NCI-H748 (cell line): ENCODE measurements around the gene SLCO3A1.

ENCODE experiments used
- DNase-seq: peaks from one replicate; lab custom pipeline; 2025; ENCODE audit not compliant: unreplicated experiment; lab: John Stamatoyannopoulos, UW

SLCO3A1 gene

GRCh38 chr15:92152983-92153382 lies 299.5 kb downstream of the SLCO3A1 start:
- no peak for DNase-seq

GRCh38 chr15:92153620-92154019 lies 300.1 kb downstream of the SLCO3A1 start:
- DNase-seq, result no peak

DNA sequence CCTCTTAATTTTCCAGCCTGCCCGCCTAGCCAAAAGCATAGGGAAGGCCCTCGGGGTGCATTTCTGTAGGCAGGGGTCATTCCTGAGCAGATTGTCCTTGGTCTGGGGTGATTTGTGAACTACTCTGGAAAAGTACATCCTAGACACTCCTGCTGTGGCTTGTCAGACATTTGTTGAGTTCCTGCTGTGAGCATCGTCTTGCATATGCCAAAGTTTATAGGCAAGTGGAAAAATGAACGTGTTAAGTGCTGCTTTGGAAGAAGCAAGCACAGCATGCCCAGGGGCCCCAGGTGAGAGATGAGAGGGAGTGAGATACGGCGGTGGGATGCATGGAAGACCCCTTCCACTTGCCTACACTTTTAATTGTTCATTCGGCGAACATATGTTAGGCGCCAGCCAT lies 302.4 kb downstream of the SLCO3A1 start:
- DNase-seq, result no peak

DNA sequence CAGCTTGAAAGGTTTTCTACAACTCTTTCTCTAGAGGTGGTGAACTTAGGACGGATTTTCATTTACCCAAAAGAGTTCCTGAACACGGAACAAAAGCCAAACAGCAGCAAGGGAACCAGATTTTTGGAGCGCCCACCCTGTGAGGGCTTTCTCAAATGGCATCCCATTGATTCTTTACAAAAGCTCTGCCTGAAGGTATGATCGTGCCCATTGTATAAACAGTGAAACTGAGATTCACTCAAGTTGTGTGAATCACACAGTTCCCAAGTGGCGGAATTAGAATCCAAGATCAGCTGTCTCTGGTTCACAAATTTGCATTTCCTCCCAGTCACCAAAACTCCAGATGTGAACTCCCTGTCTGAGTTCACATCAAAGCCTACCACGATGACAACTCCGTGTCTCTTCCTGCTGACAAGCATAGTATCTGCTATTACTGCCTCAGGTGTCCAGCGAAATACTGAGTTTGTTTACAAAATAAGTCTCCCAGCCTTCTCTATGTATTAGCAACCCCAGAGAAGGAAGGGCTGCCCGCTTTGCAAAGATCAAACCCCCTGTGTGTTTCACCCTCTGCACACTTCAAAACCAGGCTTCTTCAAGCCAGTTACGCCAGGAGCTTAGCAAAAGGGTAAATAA lies 304.3 kb downstream of the SLCO3A1 start:
- DNase-seq, result no peak

- no peak for DNase-seq
Measured at GRCh38 chr15:92158426-92158825, 304.9 kb downstream of the SLCO3A1 start.

DNA sequence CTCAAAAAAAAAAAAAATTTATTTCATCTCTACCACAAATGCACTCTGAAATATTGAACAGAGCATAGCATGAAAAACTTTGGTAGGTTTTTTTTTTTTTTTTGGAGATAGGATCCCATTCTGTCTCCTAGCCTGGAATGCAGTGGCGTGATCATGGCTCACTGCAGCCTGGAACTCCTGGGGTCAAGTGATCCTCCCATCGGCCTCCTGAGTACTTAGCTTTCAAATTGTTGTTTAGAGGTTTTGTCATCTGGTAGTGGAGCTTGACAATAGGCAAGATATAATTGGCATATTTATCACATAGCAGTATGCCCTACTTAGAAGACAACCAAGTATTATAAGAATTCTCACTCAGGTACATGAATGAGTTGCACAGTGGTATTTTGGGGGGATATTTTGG lies 306.0 kb downstream of the SLCO3A1 start:
- no peak for DNase-seq

- DNase-seq, result peak; percentile 1
Measured at GRCh38 chr15:92159906-92160841, 306.7 kb downstream of the SLCO3A1 start.

GRCh38 chr15:92161039-92161670 lies 307.6 kb downstream of the SLCO3A1 start:
- no peak for DNase-seq

DNA sequence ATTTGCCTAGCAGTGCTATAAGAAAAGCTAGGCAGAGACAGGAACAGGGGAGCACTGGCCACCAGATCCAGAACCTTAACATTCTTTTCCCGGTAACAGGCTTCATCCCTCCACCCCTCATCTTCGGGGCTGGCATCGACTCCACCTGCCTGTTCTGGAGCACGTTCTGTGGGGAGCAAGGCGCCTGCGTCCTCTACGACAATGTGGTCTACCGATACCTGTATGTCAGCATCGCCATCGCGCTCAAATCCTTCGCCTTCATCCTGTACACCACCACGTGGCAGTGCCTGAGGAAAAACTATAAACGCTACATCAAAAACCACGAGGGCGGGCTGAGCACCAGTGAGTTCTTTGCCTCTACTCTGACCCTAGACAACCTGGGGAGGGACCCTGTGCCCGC lies 309.1 kb downstream of the SLCO3A1 start:
- DNase-seq, result no peak

DNA sequence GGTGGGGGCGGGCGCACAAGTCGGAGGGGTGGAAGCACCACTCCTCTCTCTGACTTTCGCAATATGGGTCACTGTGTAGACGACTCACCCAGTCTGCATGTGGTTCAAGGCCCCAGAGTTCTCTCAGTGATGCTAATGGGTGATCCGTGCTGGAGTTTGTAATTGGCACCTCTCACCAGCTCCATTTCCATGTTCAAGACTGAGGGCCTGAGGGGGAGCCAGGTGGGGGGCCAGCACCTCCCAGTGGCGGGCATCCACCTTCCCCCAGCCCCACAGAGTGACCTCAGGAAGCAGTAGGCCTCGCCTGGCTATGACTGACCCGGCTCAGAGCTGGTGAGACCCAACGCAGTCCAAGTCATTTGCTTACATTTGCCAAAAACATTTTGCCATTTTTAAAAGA lies 310.1 kb downstream of the SLCO3A1 start:
- DNase-seq, result no peak

DNA sequence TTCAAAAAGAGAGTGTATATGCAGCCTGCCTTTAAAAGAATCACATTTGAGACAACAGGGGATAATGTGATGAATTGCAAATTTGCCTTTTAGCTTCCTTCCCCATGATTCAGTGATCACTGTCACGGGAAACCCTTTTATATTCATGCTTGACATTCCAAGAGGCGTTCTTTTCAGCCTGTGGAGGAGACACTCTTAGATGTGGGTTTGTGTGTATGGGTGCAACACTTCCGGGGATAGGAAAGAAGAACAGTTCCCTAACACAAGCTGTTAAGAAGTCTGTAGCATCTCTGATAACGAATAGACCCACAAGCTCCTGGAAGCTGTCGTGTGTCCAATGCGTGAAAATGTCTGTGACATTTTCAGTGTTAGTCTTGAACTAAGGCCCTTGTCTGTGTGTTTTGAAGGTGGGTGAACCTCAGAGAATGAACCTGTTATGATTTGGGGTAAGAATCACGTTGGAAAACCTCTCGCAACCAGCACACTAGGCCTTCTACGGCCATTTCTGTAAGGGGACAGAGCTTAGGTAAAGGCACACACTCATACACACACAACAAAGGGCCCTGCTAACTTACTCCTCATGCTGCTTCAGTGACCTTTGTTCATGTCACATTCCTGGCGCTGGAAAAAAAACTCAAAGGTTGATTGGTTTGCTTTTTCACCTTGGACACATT lies 311.0 kb downstream of the SLCO3A1 start:
- no peak for DNase-seq

- DNase-seq, result no peak
Measured at GRCh38 chr15:92165001-92165346, 311.5 kb downstream of the SLCO3A1 start.

DNA sequence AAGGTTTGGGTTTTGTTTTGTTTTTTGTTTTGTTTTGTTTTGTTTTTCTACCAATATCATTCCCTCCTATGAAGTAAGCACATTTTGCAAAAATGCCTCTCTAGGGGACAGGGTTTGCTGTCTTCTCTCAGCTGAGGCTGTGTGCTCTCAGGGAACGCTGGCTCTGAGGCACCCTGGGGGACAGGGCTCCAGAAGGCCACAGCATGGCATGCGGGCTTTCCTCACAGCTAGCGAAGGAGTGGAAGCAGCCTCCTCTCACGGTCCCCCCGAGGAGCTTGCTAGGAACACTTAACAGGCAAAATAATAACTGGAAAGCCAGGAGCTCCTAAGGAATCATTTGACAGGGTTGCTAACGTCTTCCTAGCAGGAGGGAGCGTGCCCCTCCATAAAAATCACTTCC lies 312.5 kb downstream of the SLCO3A1 start:
- DNase-seq, result no peak

GRCh38 chr15:92166751-92167405 lies 313.4 kb downstream of the SLCO3A1 start:
- DNase-seq, result no peak

- no peak for DNase-seq
Measured at GRCh38 chr15:92167451-92167850, 313.9 kb downstream of the SLCO3A1 start.

GRCh38 chr15:92168066-92168683 lies 314.7 kb downstream of the SLCO3A1 start:
- DNase-seq, result no peak

- DNase-seq, result no peak
Measured at GRCh38 chr15:92170897-92171296, 317.4 kb downstream of the SLCO3A1 start.

DNA sequence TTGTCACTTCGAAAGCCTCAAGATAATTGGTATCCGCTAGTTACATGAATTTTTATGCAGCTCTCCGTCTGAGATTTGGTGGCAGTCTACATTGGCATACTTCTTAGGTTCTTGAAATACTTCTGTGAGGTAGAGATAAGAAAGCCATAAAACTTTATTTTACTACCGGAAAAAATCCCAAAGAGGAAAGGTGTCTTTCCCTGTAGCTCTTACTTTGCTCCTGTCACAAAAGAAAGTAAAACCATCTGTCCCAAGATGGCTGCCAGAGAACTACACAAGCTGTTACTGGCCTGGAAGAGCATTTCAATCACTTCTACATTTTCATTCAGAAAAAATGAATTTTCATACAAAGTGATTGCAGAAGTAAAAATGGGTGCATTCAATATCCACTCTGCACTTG lies 325.4 kb downstream of the SLCO3A1 start:
- no peak for DNase-seq

DNA sequence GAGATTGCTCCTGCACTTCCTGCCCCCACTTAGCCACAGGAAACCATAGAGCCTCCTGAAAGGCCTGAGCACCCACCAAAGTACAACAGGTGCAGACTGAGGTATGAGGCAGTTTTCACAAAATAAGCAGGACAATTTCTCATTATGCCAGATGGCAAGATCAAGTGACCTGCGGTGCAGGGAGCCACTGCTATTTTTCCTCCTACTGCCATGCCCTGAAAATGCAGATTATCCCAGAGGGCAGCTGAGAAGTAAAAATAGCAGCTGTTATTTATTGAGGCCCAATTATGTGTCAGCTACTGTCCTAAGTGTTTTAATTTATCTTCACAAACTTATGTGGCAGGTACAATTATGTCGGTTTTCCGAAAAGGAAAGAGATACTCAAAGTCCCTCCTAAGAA lies 330.6 kb downstream of the SLCO3A1 start:
- DNase-seq, result no peak

DNA sequence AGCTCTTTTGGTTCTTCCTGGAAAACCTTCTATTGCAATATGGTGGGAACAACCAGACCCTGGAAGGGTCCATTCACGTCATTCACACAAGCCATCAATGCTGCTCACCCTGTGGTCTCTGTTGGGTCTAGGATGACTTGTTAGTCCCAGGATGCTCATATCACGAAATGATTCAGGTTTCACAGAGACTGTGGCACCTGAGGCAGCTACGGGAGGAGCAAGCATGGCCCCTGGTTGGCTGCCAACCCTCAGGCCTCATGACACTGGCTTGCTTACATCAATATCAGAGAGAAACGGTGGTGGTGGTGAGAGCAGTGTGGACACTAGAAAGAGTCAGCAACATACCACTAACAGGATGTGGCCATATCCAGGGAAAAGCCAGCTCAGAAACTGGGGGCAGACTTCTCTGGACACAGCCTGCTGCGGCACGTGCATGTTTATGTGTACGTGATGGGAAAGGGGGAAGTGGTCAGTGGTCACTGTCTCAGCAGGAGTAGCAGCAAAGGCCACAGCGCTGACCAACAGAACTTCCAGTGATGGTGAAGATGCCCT lies 331.2 kb downstream of the SLCO3A1 start:
- DNase-seq, result no peak
